HEK293 (cell line): ENCODE data around the gene KIAA1958.

Experiments
- CTCF ChIA-PET: fragments of 350-600 bp; formaldehyde crosslinking; extraction: SDS; loops from one replicate; lab custom pipeline; 2021; ENCODE audit warnings: antibody characterized with exemption; lab: Yijun Ruan, JAX
- POLR2A ChIA-PET: fragments of 300-600 bp; formaldehyde crosslinking; extraction: SDS; loops from one replicate; lab custom pipeline; 2020; ENCODE audit warnings: antibody characterized with exemption, inconsistent platforms; lab: Yijun Ruan, JAX
- H3K27ac ChIP-seq: fragments of 200-500 bp; sonication (Bioruptor generic); 2 replicates; pipeline ENCODE4 v1.5.1; 2014; ENCODE audit warnings: low read depth, low read length, control low read depth, inconsistent platforms; ENCODE audit errors: extremely low read depth
- H3K36me3 ChIP-seq, 2 experiments: fragments of 200-500 bp in 1 of 2; sonication (Bioruptor generic) in 1 of 2; 1 replicate in 1 of 2; 2 replicates in 1 of 2; pipeline ENCODE4 v1.5.1; 2014 to 2017; ENCODE audit warnings: inconsistent platforms in 2 of 2, low read length in 2 of 2; ENCODE audit not compliant: control insufficient read depth in 2 of 2, insufficient read depth in 1 of 2
- H3K4me1 ChIP-seq: fragments of 200-500 bp; sonication (Bioruptor generic); 2 replicates; pipeline ENCODE4 v1.5.1; 2014; ENCODE audit warnings: mild to moderate bottlenecking, low read length, inconsistent platforms; ENCODE audit not compliant: control insufficient read depth, insufficient read depth
- H3K4me3 ChIP-seq: 2 replicates; pipeline ENCODE4 v1.5.1; 2011; ENCODE audit warnings: low read depth, mild to moderate bottlenecking, control low read depth, low read length, moderate library complexity
- H3K9me3 ChIP-seq: fragments of 200-500 bp; sonication (Bioruptor generic); 2 replicates; pipeline ENCODE4 v1.5.1; 2014; ENCODE audit warnings: low read depth, low read length, inconsistent platforms; ENCODE audit not compliant: control insufficient read depth, insufficient read depth
- BCL11A ChIP-seq: fragments of 450-650 bp; formaldehyde crosslinking; IDR thresholded peaks from 2 replicates; pipeline ENCODE4 v1.5.1; 2016; ENCODE audit warnings: low read depth, missing biosample characterization, missing genetic modification characterization
- FEZF1 ChIP-seq: fragments of 450-650 bp; formaldehyde crosslinking; IDR thresholded peaks from 2 replicates; pipeline ENCODE4 v1.5.1; 2016; ENCODE audit warnings: missing biosample characterization, missing genetic modification characterization
- REPIN1 ChIP-seq: fragments of 450-650 bp; formaldehyde crosslinking; IDR thresholded peaks from 2 replicates; pipeline ENCODE4 v1.5.1; 2017; ENCODE audit warnings: missing biosample characterization, missing genetic modification characterization, low read depth
- SP2 ChIP-seq: fragments of 450-650 bp; formaldehyde crosslinking; IDR thresholded peaks from 2 replicates; pipeline ENCODE4 v1.5.1; 2016; ENCODE audit warnings: missing biosample characterization, missing genetic modification characterization
- ZFHX2 ChIP-seq: fragments of 450-650 bp; formaldehyde crosslinking; conservative IDR thresholded peaks from 2 replicates; pipeline ENCODE4 v1.5.1; 2016; ENCODE audit warnings: missing biosample characterization, missing genetic modification characterization
- ZFP37 ChIP-seq: fragments of 450-650 bp; formaldehyde crosslinking; IDR thresholded peaks from 2 replicates; pipeline ENCODE4 v1.5.1; 2016; ENCODE audit warnings: missing biosample characterization, missing genetic modification characterization
- ZNF121 ChIP-seq: fragments of 450-650 bp; formaldehyde crosslinking; IDR thresholded peaks from 2 replicates; pipeline ENCODE4 v1.5.1; 2016; ENCODE audit warnings: missing biosample characterization, missing genetic modification characterization
- ZNF140 ChIP-seq: fragments of 450-650 bp; formaldehyde crosslinking; IDR thresholded peaks from 2 replicates; pipeline ENCODE4 v1.5.1; 2016; ENCODE audit warnings: missing biosample characterization, missing genetic modification characterization
- ZNF155 ChIP-seq: fragments of 450-650 bp; formaldehyde crosslinking; IDR thresholded peaks from 2 replicates; pipeline ENCODE4 v1.5.1; 2016; ENCODE audit warnings: missing biosample characterization, missing genetic modification characterization
- ZNF169 ChIP-seq: fragments of 450-650 bp; formaldehyde crosslinking; IDR thresholded peaks from 2 replicates; pipeline ENCODE4 v1.5.1; 2016; ENCODE audit warnings: missing biosample characterization, missing genetic modification characterization
- ZNF174 ChIP-seq: fragments of 450-650 bp; formaldehyde crosslinking; IDR thresholded peaks from 2 replicates; pipeline ENCODE4 v1.5.0; 2017; ENCODE audit warnings: missing biosample characterization, mild to moderate bottlenecking, missing genetic modification characterization
- ZNF292 ChIP-seq: fragments of 450-650 bp; formaldehyde crosslinking; IDR thresholded peaks from 2 replicates; pipeline ENCODE4 v1.5.1; 2016; ENCODE audit warnings: low read depth, missing biosample characterization, missing genetic modification characterization, borderline replicate concordance
- ZNF324 ChIP-seq: fragments of 450-650 bp; formaldehyde crosslinking; IDR thresholded peaks from 2 replicates; pipeline ENCODE4 v1.5.1; 2016; ENCODE audit warnings: missing biosample characterization, missing genetic modification characterization
- ZNF335 ChIP-seq: fragments of 450-650 bp; formaldehyde crosslinking; conservative IDR thresholded peaks from 2 replicates; pipeline ENCODE4 v1.5.1; 2016; ENCODE audit warnings: missing biosample characterization, missing genetic modification characterization
- ZNF350 ChIP-seq: fragments of 450-650 bp; formaldehyde crosslinking; IDR thresholded peaks from 2 replicates; pipeline ENCODE4 v1.5.0; 2017; ENCODE audit warnings: missing biosample characterization, mild to moderate bottlenecking, missing genetic modification characterization
- ZNF473 ChIP-seq: fragments of 450-650 bp; formaldehyde crosslinking; IDR thresholded peaks from 2 replicates; pipeline ENCODE4 v1.5.1; 2017; ENCODE audit warnings: missing biosample characterization, missing genetic modification characterization
- ZNF514 ChIP-seq: fragments of 450-650 bp; formaldehyde crosslinking; IDR thresholded peaks from 2 replicates; pipeline ENCODE4 v1.5.1; 2016; ENCODE audit warnings: missing biosample characterization, missing genetic modification characterization
- ZNF558 ChIP-seq: fragments of 450-650 bp; formaldehyde crosslinking; IDR thresholded peaks from 2 replicates; pipeline ENCODE4 v1.5.1; 2016; ENCODE audit warnings: missing biosample characterization, missing genetic modification characterization
- ZNF561 ChIP-seq: fragments of 450-650 bp; IDR thresholded peaks from 2 replicates; pipeline ENCODE4 v1.5.1; 2018; ENCODE audit warnings: missing biosample characterization, missing genetic modification characterization, borderline replicate concordance
- ZNF629 ChIP-seq: fragments of 450-650 bp; formaldehyde crosslinking; IDR thresholded peaks from 2 replicates; pipeline ENCODE4 v1.5.1; 2017; ENCODE audit warnings: missing biosample characterization, missing genetic modification characterization
- ZNF701 ChIP-seq: fragments of 450-650 bp; formaldehyde crosslinking; IDR thresholded peaks from 2 replicates; pipeline ENCODE4 v1.5.1; 2016; ENCODE audit warnings: missing biosample characterization, missing genetic modification characterization
- ZNF747 ChIP-seq: fragments of 450-650 bp; formaldehyde crosslinking; IDR thresholded peaks from 2 replicates; pipeline ENCODE4 v1.5.1; 2016; ENCODE audit warnings: missing biosample characterization, missing genetic modification characterization
- ZNF837 ChIP-seq: fragments of 450-650 bp; formaldehyde crosslinking; IDR thresholded peaks from 2 replicates; pipeline ENCODE4 v1.5.1; 2016; ENCODE audit warnings: missing biosample characterization, missing genetic modification characterization
- TF ChIP-seq, protein P1 (sequence below): fragments of 450-650 bp; formaldehyde crosslinking; IDR thresholded peaks from 2 replicates; pipeline ENCODE4 v1.5.1; 2017; ENCODE audit warnings: missing biosample characterization, missing genetic modification characterization
- TF ChIP-seq, protein P2 (sequence below): fragments of 450-650 bp; formaldehyde crosslinking; optimal IDR thresholded peaks from 2 replicates; pipeline ENCODE3; 2016; ENCODE audit warnings: missing biosample characterization, mild to moderate bottlenecking, missing genetic modification characterization
- TF ChIP-seq, protein P3 (sequence below): fragments of 450-650 bp; formaldehyde crosslinking; IDR thresholded peaks from 2 replicates; pipeline ENCODE4 v1.5.1; 2016; ENCODE audit warnings: missing biosample characterization, missing genetic modification characterization
- TF ChIP-seq, protein P4 (sequence below): fragments of 450-650 bp; formaldehyde crosslinking; IDR thresholded peaks from 2 replicates; pipeline ENCODE4 v1.5.1; 2016; ENCODE audit warnings: missing biosample characterization, missing genetic modification characterization

The KIAA1958 gene

DNA sequence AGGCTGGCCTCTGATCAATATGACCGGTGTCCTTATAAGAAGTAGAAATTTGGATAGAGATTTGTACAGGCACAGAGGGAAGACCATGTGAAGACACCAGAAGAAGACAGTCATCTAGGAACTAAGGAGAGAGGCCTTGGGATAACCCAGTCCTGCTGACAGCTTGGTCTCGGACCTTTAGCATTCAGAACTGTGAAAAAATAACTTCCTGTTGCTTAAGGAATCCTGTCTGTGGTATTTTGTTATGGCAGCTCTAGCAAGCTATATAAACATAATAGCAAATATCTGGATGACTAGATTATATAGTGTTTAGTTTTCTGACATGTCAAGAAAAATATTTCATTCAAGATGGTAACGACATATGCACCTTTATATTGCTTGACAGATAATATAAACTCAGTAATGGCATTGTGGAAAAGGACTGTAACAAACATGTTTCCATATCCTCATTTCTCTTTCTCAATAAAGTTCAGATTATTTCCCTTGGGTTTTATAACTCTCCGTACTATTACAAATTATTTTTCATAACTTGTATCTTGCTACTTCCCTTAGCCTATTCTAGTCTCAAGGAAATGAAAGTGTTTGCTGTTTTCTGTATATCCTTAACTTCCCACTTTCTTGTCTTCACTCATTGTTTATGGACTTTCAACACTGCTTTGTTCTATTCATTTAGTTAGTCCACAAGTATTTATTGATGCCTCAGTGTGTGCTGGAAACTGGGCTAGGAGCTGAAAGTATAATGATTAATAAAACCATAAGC, 62.4 kb downstream of the KIAA1958 start:
- Histone ChIP-seq H3K4me3 (no peak overlapping the region), H3K27ac (no peak overlapping the region), H3K9me3 (no peaks in the 10 kb centered on the region), H3K36me3 (no peaks in the 10 kb centered on the region), H3K4me1 (no peaks in the 10 kb centered on the region)
- TF ChIP-seq ZNF701 (tag by site-specific recombination) (no peak), ZNF747 (tag by site-specific recombination) (no peak), ZNF514 (tag by site-specific recombination) (no peak), ZNF121 (tag by site-specific recombination) (no peak), ZNF292 (no peak), SP2 (tag by site-specific recombination) (no peak)
- TF ChIP-seq, protein P1, sequence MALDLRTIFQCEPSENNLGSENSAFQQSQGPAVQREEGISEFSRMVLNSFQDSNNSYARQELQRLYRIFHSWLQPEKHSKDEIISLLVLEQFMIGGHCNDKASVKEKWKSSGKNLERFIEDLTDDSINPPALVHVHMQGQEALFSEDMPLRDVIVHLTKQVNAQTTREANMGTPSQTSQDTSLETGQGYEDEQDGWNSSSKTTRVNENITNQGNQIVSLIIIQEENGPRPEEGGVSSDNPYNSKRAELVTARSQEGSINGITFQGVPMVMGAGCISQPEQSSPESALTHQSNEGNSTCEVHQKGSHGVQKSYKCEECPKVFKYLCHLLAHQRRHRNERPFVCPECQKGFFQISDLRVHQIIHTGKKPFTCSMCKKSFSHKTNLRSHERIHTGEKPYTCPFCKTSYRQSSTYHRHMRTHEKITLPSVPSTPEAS (tag by site-specific recombination), result no peak
- ChIA-PET CTCF (no interaction called here), POLR2A (no interaction called here)

DNA sequence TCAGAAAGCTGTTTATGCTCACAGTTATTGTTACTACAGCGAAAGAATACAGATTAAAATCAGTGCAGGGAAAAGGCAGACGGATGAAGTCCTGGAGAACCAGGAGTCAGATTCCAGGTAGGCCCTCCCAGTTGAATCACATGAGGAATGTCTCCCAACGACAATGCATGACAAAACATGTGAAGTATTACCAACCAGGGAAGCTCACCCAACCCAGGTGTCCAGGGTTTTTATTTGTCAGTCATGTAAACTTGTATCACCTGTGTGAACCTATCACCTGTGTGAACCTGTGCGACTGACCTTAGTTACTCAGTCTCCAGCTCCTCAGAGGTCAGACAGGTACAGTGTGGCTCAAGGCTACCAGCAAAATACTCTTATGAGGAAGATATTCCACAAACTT, 63.9 kb downstream of the KIAA1958 start:
- TF ChIP-seq ZNF335 (tag by site-specific recombination), result no peak
- Histone ChIP-seq H3K4me3 (no peak overlapping the region), H3K36me3 (no peaks in the 10 kb centered on the region), H3K4me1 (no peaks in the 10 kb centered on the region), H3K27ac (no peak overlapping the region), H3K9me3 (no peaks in the 10 kb centered on the region)
- ChIA-PET CTCF (no interaction called here), POLR2A (no interaction called here)

DNA sequence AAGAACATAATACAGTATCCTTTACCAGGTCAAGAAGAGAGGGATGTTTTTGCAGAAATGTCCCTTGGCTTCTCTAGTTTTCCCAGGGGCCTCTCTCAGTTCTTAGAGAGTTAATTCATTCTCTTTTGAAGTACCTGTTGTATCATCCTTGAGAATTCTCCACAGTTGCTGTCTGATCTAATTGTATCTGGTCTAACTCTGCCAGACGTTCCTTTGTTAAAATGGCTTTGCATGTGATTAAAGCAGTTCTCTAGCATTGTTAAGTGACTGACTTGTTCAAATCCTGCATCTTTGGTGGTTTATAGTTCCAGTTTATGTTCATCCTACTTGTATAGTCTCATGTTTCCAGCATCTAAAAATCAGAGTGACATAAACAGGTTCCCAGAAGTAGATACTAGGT, 65.0 kb downstream of the KIAA1958 start:
- CTCF ChIA-PET, result interaction anchor here (1.3 kb wide), 1 partner anchor 9 kb away, joined by 5 read pairs; no protein-coding TSS in a partner anchor
- H3K4me3 ChIP-seq, result no peak overlapping the region
- no peaks in the 10 kb centered on the region for H3K9me3 ChIP-seq
- no peak for TF ChIP-seq ZNF140
- TF ChIP-seq REPIN1 (tag by site-specific recombination), result no peak
- TF ChIP-seq ZFP37 (tag by site-specific recombination), result no peak
- TF ChIP-seq ZNF155, result no peak
- TF ChIP-seq ZNF324 (tag by site-specific recombination), result no peak
- TF ChIP-seq ZFHX2 (tag by site-specific recombination), result no peak
- TF ChIP-seq ZNF837, result no peak
- TF ChIP-seq, protein P2, sequence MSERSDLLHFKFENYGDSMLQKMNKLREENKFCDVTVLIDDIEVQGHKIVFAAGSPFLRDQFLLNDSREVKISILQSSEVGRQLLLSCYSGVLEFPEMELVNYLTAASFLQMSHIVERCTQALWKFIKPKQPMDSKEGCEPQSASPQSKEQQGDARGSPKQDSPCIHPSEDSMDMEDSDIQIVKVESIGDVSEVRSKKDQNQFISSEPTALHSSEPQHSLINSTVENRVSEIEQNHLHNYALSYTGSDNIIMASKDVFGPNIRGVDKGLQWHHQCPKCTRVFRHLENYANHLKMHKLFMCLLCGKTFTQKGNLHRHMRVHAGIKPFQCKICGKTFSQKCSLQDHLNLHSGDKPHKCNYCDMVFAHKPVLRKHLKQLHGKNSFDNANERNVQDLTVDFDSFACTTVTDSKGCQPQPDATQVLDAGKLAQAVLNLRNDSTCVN (tag by site-specific recombination), result no peak
- TF ChIP-seq ZNF350 (tag by site-specific recombination), result no peak
- TF ChIP-seq, protein P3, sequence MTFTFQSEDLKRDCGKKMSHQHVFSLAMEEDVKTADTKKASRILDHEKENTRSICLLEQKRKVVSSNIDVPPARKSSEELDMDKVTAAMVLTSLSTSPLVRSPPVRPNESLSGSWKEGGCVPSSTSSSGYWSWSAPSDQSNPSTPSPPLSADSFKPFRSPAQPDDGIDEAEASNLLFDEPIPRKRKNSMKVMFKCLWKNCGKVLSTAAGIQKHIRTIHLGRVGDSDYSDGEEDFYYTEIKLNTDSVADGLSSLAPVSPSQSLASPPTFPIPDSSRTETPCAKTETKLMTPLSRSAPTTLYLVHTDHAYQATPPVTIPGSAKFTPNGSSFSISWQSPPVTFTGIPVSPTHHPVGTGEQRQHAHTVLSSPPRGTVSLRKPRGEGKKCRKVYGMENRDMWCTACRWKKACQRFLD, result no peak
- no peak for TF ChIP-seq ZNF558 (tag by site-specific recombination)
- TF ChIP-seq FEZF1, result no peak
- no peak for TF ChIP-seq ZNF169 (tag by site-specific recombination)
- TF ChIP-seq ZNF561 (tag by site-specific recombination), result no peak
- TF ChIP-seq, protein P4, sequence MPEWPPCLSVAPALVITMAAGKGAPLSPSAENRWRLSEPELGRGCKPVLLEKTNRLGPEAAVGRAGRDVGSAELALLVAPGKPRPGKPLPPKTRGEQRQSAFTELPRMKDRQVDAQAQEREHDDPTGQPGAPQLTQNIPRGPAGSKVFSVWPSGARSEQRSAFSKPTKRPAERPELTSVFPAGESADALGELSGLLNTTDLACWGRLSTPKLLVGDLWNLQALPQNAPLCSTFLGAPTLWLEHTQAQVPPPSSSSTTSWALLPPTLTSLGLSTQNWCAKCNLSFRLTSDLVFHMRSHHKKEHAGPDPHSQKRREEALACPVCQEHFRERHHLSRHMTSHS (tag by site-specific recombination), result no peak
- no peak for TF ChIP-seq BCL11A (tag by site-specific recombination)
- no peak for TF ChIP-seq ZNF174 (tag by site-specific recombination)
- TF ChIP-seq ZNF473, result no peak
- no peak for TF ChIP-seq ZNF629
- no peaks in the 10 kb centered on the region for H3K4me1 ChIP-seq
- no peak overlapping the region for H3K27ac ChIP-seq
- POLR2A ChIA-PET, result no interaction called here
- H3K36me3 ChIP-seq, result no peaks in the 10 kb centered on the region
